Measurements from ENCODE around the gene POLR1D.

The POLR1D gene

GRCh38 chr13:27601803-27602202, 19.9 kb upstream of the POLR1D start:
- in situ Hi-C loops (cut with HindIII; ENCODE audit: low pct_ligation_motif_present, low sequenced_read_pairs): no loop called here
- Histone ChIP-seq H3K27ac (no peak overlapping the region), H3K27me3 (replicated peaks) (no peaks in the 10 kb centered on the region), H3K36me3 (replicated peaks) (no peaks in the 10 kb centered on the region), H3K4me3 (ENCODE audit: low read depth, low read length) (no peak overlapping the region)
- TF ChIP-seq CTCF (IDR thresholded peaks at IDR 0.05; ENCODE audit: low read depth, low read length, missing control alignments): no peak
- DNase-seq: no peak

GRCh38 chr13:27605099-27605498, 16.6 kb upstream of the POLR1D start:
- TF ChIP-seq CTCF (IDR thresholded peaks at IDR 0.05; ENCODE audit: low read depth, low read length, missing control alignments): no peak
- in situ Hi-C loops (cut with HindIII; ENCODE audit: low pct_ligation_motif_present, low sequenced_read_pairs): no loop called here
- DNase-seq: no peak
- H3K27me3 ChIP-seq (replicated peaks): no peaks in the 10 kb centered on the region
- H3K4me3 ChIP-seq (ENCODE audit: low read depth, low read length): no peak overlapping the region
- H3K36me3 ChIP-seq (replicated peaks): no peaks in the 10 kb centered on the region
- peak overlapping the region; percentile 23 for H3K27ac ChIP-seq

GRCh38 chr13:27605610-27606200, 16.0 kb upstream of the POLR1D start:
- TF ChIP-seq CTCF (IDR thresholded peaks at IDR 0.05; ENCODE audit: low read depth, low read length, missing control alignments): no peak
- no peaks in the 10 kb centered on the region for H3K36me3 ChIP-seq (replicated peaks)

GRCh38 chr13:27607125-27607524, 14.6 kb upstream of the POLR1D start:
- no peak overlapping the region for H3K4me3 ChIP-seq (ENCODE audit: low read depth, low read length)
- in situ Hi-C loops (cut with HindIII; ENCODE audit: low pct_ligation_motif_present, low sequenced_read_pairs): no loop called here
- DNase-seq: peak; percentile 89
- no peak for TF ChIP-seq CTCF (IDR thresholded peaks at IDR 0.05; ENCODE audit: low read depth, low read length, missing control alignments)
- no peaks in the 10 kb centered on the region for H3K36me3 ChIP-seq (replicated peaks)
- peak overlapping the region; percentile 42 for H3K27ac ChIP-seq
- H3K27me3 ChIP-seq (replicated peaks): no peaks in the 10 kb centered on the region

More at GRCh38 chr13:27605610-27606200, 16.0 kb upstream of the POLR1D start:
- Histone ChIP-seq H3K27me3 (replicated peaks) (no peaks in the 10 kb centered on the region), H3K4me3 (ENCODE audit: low read depth, low read length) (no peak overlapping the region), H3K27ac (peak overlapping the region; percentile 23)
- in situ Hi-C loops (cut with HindIII; ENCODE audit: low pct_ligation_motif_present, low sequenced_read_pairs): no loop called here
- peak; percentile 45 for DNase-seq

- no peaks in the 10 kb centered on the region for H3K36me3 ChIP-seq (replicated peaks)
- no peaks in the 10 kb centered on the region for H3K27me3 ChIP-seq (replicated peaks)
- no peak overlapping the region for H3K4me3 ChIP-seq (ENCODE audit: low read depth, low read length)
- no peak overlapping the region for H3K27ac ChIP-seq
- TF ChIP-seq CTCF (IDR thresholded peaks at IDR 0.05; ENCODE audit: low read depth, low read length, missing control alignments): no peak
- in situ Hi-C loops (cut with HindIII; ENCODE audit: low pct_ligation_motif_present, low sequenced_read_pairs): no loop called here
- no peak for DNase-seq
Observed at GRCh38 chr13:27613628-27614027, 8.1 kb upstream of the POLR1D start.

- H3K27ac ChIP-seq: no peak overlapping the region
- no peak for DNase-seq
- no peaks in the 10 kb centered on the region for H3K27me3 ChIP-seq (replicated peaks)
- H3K36me3 ChIP-seq (replicated peaks): peaks cover 2% of the 10 kb centered on the region
- TF ChIP-seq CTCF (IDR thresholded peaks at IDR 0.05; ENCODE audit: low read depth, low read length, missing control alignments): no peak
- in situ Hi-C loops (cut with HindIII; ENCODE audit: low pct_ligation_motif_present, low sequenced_read_pairs): no loop called here
- no peak overlapping the region for H3K4me3 ChIP-seq (ENCODE audit: low read depth, low read length)
Observed at GRCh38 chr13:27617881-27618321, 3.8 kb upstream of the POLR1D start.
